Posterior cingulate gyrus (tissue), 11 donors: ENCODE results near the gene ZYX.
"Not testable (repeated sequence)": the region's sequence is repeated elsewhere in the genome, so short reads cannot be mapped to it uniquely, and the experiment has no call there.

Experiments
- DNase-seq, 10 donors: peaks; one replicate each; pipeline versions ENCODE4 v3.0.0 to v3.0.0-alpha.2; 2020 to 2021; ENCODE audit warnings: mixed read lengths in 3 of 10
- intact Hi-C: fragments of 100-400 bp; cut with DNase I; formaldehyde crosslinking; loops from one replicate; pipeline ENCODE4 v1.15.1; 2023

Gene ZYX

GRCh38 chr7:143394068-143394467 is 12.9 kb downstream of the ZYX start:
- intact Hi-C loops, result no loop called here
- peak in 1 of 10 donors; percentile 16 for DNase-seq

- peak in 2 of 10 donors; percentile 47 to 56 for DNase-seq
- intact Hi-C loops, result no loop called here
Measured at GRCh38 chr7:143394777-143395176, 13.6 kb downstream of the ZYX start.

GRCh38 chr7:143395187-143396149 is 14.3 kb downstream of the ZYX start:
- intact Hi-C loops, result no loop called here
- peak in 3 of 10 donors; percentile 47 to 87 (median 68) for DNase-seq

- peak in 2 of 10 donors; percentile 50 to 75 for DNase-seq
- intact Hi-C loops, result no loop called here
Measured at GRCh38 chr7:143396182-143396581, 15.0 kb downstream of the ZYX start.

- peak in 2 of 10 donors; percentile 79 to 81 for DNase-seq
- intact Hi-C loops, result no loop called here
Measured at GRCh38 chr7:143396625-143397556, 15.7 kb downstream of the ZYX start.

- intact Hi-C loops, result no loop called here
- peak in 2 of 10 donors; percentile 57 to 71 for DNase-seq
Measured at GRCh38 chr7:143397710-143398530, 16.8 kb downstream of the ZYX start.

- DNase-seq, result peak in 2 of 10 donors; percentile 39 to 74
- intact Hi-C loops, result no loop called here
Measured at GRCh38 chr7:143398616-143399015, 17.5 kb downstream of the ZYX start.

GRCh38 chr7:143399151-143399550 is 18.0 kb downstream of the ZYX start:
- peak in 2 of 10 donors; percentile 43 to 52 for DNase-seq
- intact Hi-C loops, result no loop called here

- DNase-seq, result peak in 1 of 10 donors; percentile 80
- intact Hi-C loops, result no loop called here
Measured at GRCh38 chr7:143399642-143400041, 18.5 kb downstream of the ZYX start.

GRCh38 chr7:143401265-143401664 is 20.1 kb downstream of the ZYX start:
- intact Hi-C loops, result no loop called here
- peak in 1 of 10 donors; percentile 83 for DNase-seq

GRCh38 chr7:143402233-143402632 is 21.1 kb downstream of the ZYX start:
- intact Hi-C loops, DNase-seq: not testable (repeated sequence)

- DNase-seq, result peak in 1 of 10 donors; percentile 33
- intact Hi-C loops, result no loop called here
Measured at GRCh38 chr7:143405173-143406001, 24.2 kb downstream of the ZYX start.

GRCh38 chr7:143406002-143406357 is 24.8 kb downstream of the ZYX start:
- intact Hi-C loops, result no loop called here
- no peak for DNase-seq

- no peak for DNase-seq
- intact Hi-C loops, result no loop called here
Measured at GRCh38 chr7:143407287-143408251, 26.4 kb downstream of the ZYX start.

GRCh38 chr7:143408252-143408685 is 27.1 kb downstream of the ZYX start:
- DNase-seq, result no peak
- intact Hi-C loops, result no loop called here

- intact Hi-C loops, result no loop called here
- no peak for DNase-seq
Measured at GRCh38 chr7:143408686-143409561, 27.8 kb downstream of the ZYX start, which contains the start of gene EPHA1. Gene EPHA1 (minus strand): TSS chr7:143408856. CDS start chr7:143408805, 51 bp downstream.

- DNase-seq, result no peak
- intact Hi-C loops, result loop anchor here (10.0 kb wide), 1 partner anchor 56 kb away; no protein-coding TSS in a partner anchor
Measured at GRCh38 chr7:143410521-143411004, 29.4 kb downstream of the ZYX start.
